Activated T-cell treated with anti-CD3 and anti-CD28 coated beads, Interleukin-2, amount 50 U/mL, for 1 hour (primary cell): ENCODE results near the gene VGLL2.

Experiments used
- DNase-seq: peaks from one replicate; pipeline ENCODE4 v3.0.0-alpha.2; 2020

VGLL2 gene

GRCh38 chr6:117270055-117270842 lies 4.9 kb downstream of the VGLL2 start:
- DNase-seq: no peak

GRCh38 chr6:117270843-117271507 lies 5.6 kb downstream of the VGLL2 start:
- no peak for DNase-seq

- no peak for DNase-seq
These were observed 6.9 kb downstream of the VGLL2 start for GRCh38 chr6:117272032-117272866.

GRCh38 chr6:117272891-117273290 lies 7.5 kb downstream of the VGLL2 start:
- no peak for DNase-seq

- no peak for DNase-seq
These were observed 9.8 kb downstream of the VGLL2 start for GRCh38 chr6:117275205-117275604.

GRCh38 chr6:117275711-117276110 lies 10.4 kb downstream of the VGLL2 start:
- no peak for DNase-seq

GRCh38 chr6:117276778-117277316 lies 11.5 kb downstream of the VGLL2 start:
- no peak for DNase-seq

GRCh38 chr6:117280922-117281321 lies 15.6 kb downstream of the VGLL2 start:
- DNase-seq: no peak

GRCh38 chr6:117288083-117288715 lies 22.8 kb downstream of the VGLL2 start:
- DNase-seq: no peak

GRCh38 chr6:117290173-117290846 lies 25.0 kb downstream of the VGLL2 start:
- DNase-seq: no peak

- DNase-seq: no peak
These were observed 33.6 kb downstream of the VGLL2 start for GRCh38 chr6:117298941-117299340.

- DNase-seq: no peak
These were observed 38.0 kb downstream of the VGLL2 start for GRCh38 chr6:117303323-117303722.

- DNase-seq: no peak
These were observed 39.1 kb downstream of the VGLL2 start for GRCh38 chr6:117304446-117304845.

GRCh38 chr6:117306227-117306790 lies 41.0 kb downstream of the VGLL2 start:
- DNase-seq: no peak

GRCh38 chr6:117307655-117308054 lies 42.3 kb downstream of the VGLL2 start:
- DNase-seq: no peak

GRCh38 chr6:117309069-117309468 lies 43.7 kb downstream of the VGLL2 start:
- no peak for DNase-seq

- DNase-seq: no peak
These were observed 44.3 kb downstream of the VGLL2 start for GRCh38 chr6:117309611-117310010.

- DNase-seq: no peak
These were observed 46.0 kb downstream of the VGLL2 start for GRCh38 chr6:117311310-117311709.

GRCh38 chr6:117311726-117312125 lies 46.4 kb downstream of the VGLL2 start:
- DNase-seq: no peak

- DNase-seq: no peak
These were observed 51.9 kb downstream of the VGLL2 start for GRCh38 chr6:117317261-117317660.
